Neutrophil (primary cell): ENCODE data around the gene YLPM1.

ENCODE experiments used
- H3K27ac ChIP-seq: fragments of 200-600 bp; sonication (generic); 2 replicates; pipeline ENCODE4 v1.5.1; 2016; ENCODE audit warnings: mild to moderate bottlenecking, moderate library complexity
- H3K27me3 ChIP-seq: fragments of 200-600 bp; sonication (generic); 2 replicates; pipeline ENCODE4 v1.6.0; 2016; ENCODE audit warnings: mild to moderate bottlenecking
- H3K36me3 ChIP-seq: fragments of 200-600 bp; sonication (generic); 2 replicates; pipeline ENCODE4 v1.5.1; 2017
- H3K4me1 ChIP-seq, 2 experiments: fragments of 200-600 bp in 1 of 2; sonication (generic) in 1 of 2; 1 replicate in 1 of 2; 2 replicates in 1 of 2; pipeline versions ENCODE4 v1.5.1 to v1.6.1; 2013 to 2016; ENCODE audit warnings: low read depth in 1 of 2, low read length in 1 of 2, mild to moderate bottlenecking in 1 of 2, moderate library complexity in 1 of 2; ENCODE audit not compliant: control insufficient read depth in 1 of 2, insufficient read depth in 1 of 2
- H3K4me3 ChIP-seq, 2 experiments: fragments of 200-600 bp in 1 of 2; sonication (generic) in 1 of 2; 1 replicate in 1 of 2; 2 replicates in 1 of 2; pipeline ENCODE4 v1.5.1; 2013 to 2016; ENCODE audit warnings: low read depth in 1 of 2, low read length in 1 of 2, mild to moderate bottlenecking in 1 of 2, moderate library complexity in 1 of 2
- H3K9me3 ChIP-seq: fragments of 200-600 bp; sonication (generic); 2 replicates; pipeline ENCODE4 v1.5.1; 2016
- TF ChIP-seq, protein P1 (sequence below): fragments of 200-600 bp; sonication (generic); IDR thresholded peaks from 2 replicates; pipeline ENCODE4 v1.5.1; 2016; ENCODE audit warnings: antibody characterized with exemption

Gene YLPM1

GRCh38 chr14:74771399-74771798 is 8.3 kb downstream of the YLPM1 start:
- Histone ChIP-seq H3K4me1 (peaks cover 13% of the 10 kb centered on the region in 2 experiments), H3K4me3 (no peak overlapping the region), H3K27ac (no peak overlapping the region), H3K36me3 (no peaks in the 10 kb centered on the region), H3K9me3 (no peaks in the 10 kb centered on the region), H3K27me3 (no peaks in the 10 kb centered on the region)
- TF ChIP-seq, protein P1, sequence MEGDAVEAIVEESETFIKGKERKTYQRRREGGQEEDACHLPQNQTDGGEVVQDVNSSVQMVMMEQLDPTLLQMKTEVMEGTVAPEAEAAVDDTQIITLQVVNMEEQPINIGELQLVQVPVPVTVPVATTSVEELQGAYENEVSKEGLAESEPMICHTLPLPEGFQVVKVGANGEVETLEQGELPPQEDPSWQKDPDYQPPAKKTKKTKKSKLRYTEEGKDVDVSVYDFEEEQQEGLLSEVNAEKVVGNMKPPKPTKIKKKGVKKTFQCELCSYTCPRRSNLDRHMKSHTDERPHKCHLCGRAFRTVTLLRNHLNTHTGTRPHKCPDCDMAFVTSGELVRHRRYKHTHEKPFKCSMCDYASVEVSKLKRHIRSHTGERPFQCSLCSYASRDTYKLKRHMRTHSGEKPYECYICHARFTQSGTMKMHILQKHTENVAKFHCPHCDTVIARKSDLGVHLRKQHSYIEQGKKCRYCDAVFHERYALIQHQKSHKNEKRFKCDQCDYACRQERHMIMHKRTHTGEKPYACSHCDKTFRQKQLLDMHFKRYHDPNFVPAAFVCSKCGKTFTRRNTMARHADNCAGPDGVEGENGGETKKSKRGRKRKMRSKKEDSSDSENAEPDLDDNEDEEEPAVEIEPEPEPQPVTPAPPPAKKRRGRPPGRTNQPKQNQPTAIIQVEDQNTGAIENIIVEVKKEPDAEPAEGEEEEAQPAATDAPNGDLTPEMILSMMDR, result no peak

- TF ChIP-seq, protein P1, result no peak
- Histone ChIP-seq H3K27me3 (no peaks in the 10 kb centered on the region), H3K4me1 (peaks cover 4 to 6% of the 10 kb centered on the region in 2 experiments), H3K36me3 (peaks cover 62% of the 10 kb centered on the region), H3K27ac (no peak overlapping the region), H3K9me3 (no peaks in the 10 kb centered on the region), H3K4me3 (no peak overlapping the region)
Observed at GRCh38 chr14:74784634-74785033, 21.5 kb downstream of the YLPM1 start.

GRCh38 chr14:74785056-74785613 is 22.0 kb downstream of the YLPM1 start:
- Histone ChIP-seq H3K36me3 (peaks cover 57% of the 10 kb centered on the region), H3K4me3 (no peak overlapping the region)
- TF ChIP-seq, protein P1, result no peak

GRCh38 chr14:74786796-74787315 is 23.7 kb downstream of the YLPM1 start:
- peaks cover 4 to 6% of the 10 kb centered on the region in 2 experiments for H3K4me1 ChIP-seq
- H3K4me3 ChIP-seq, result no peak overlapping the region
- H3K36me3 ChIP-seq, result peaks cover 40% of the 10 kb centered on the region
- TF ChIP-seq, protein P1, result no peak
- no peaks in the 10 kb centered on the region for H3K27me3 ChIP-seq
- H3K27ac ChIP-seq, result no peak overlapping the region
- H3K9me3 ChIP-seq, result no peaks in the 10 kb centered on the region

More at GRCh38 chr14:74785056-74785613, 22.0 kb downstream of the YLPM1 start:
- no peak overlapping the region for H3K27ac ChIP-seq
- peaks cover 4 to 6% of the 10 kb centered on the region in 2 experiments for H3K4me1 ChIP-seq
- no peaks in the 10 kb centered on the region for H3K9me3 ChIP-seq
- no peaks in the 10 kb centered on the region for H3K27me3 ChIP-seq

- Histone ChIP-seq H3K4me3 (no peak overlapping the region), H3K27ac (no peak overlapping the region), H3K9me3 (no peaks in the 10 kb centered on the region), H3K36me3 (peaks cover under 1% of the 10 kb centered on the region), H3K27me3 (no peaks in the 10 kb centered on the region), H3K4me1 (peaks cover 6 to 14% of the 10 kb centered on the region in 2 experiments)
- TF ChIP-seq, protein P1, result no peak
Observed at GRCh38 chr14:74792249-74793039, 29.3 kb downstream of the YLPM1 start.
